IMR-90 (cell line): ENCODE measurements around the gene ST3GAL5.

Experiments used
- CTCF ChIP-seq: conservative IDR thresholded peaks from 2 replicates; pipeline ENCODE4 v1.5.1; 2012; ENCODE audit warnings: mild to moderate bottlenecking, low read depth, low read length, improper control_type of control experiment
- MAZ ChIP-seq: IDR thresholded peaks from 2 replicates; pipeline ENCODE4 v1.6.1; 2012; ENCODE audit warnings: low read depth, mild to moderate bottlenecking, low read length, improper control_type of control experiment, moderate library complexity, borderline replicate concordance

- TF ChIP-seq CTCF, result no peak
- no peak for TF ChIP-seq MAZ
Observed at GRCh38 chr2:85898881-85899280, 10.1 kb upstream of the ST3GAL5 start.
